Retina (tissue), 1 donor: ENCODE measurements around the gene KCNQ1.

Experiments
- DNase-seq: peaks from one replicate; pipeline ENCODE4 v3.0.0-alpha.2; 2016

KCNQ1 gene

GRCh38 chr11:2445746-2446551, 1.1 kb downstream of the KCNQ1 start:
- no peak for DNase-seq

- DNase-seq = no peak
These were observed 1.9 kb downstream of the KCNQ1 start for GRCh38 chr11:2446590-2447252.

DNA sequence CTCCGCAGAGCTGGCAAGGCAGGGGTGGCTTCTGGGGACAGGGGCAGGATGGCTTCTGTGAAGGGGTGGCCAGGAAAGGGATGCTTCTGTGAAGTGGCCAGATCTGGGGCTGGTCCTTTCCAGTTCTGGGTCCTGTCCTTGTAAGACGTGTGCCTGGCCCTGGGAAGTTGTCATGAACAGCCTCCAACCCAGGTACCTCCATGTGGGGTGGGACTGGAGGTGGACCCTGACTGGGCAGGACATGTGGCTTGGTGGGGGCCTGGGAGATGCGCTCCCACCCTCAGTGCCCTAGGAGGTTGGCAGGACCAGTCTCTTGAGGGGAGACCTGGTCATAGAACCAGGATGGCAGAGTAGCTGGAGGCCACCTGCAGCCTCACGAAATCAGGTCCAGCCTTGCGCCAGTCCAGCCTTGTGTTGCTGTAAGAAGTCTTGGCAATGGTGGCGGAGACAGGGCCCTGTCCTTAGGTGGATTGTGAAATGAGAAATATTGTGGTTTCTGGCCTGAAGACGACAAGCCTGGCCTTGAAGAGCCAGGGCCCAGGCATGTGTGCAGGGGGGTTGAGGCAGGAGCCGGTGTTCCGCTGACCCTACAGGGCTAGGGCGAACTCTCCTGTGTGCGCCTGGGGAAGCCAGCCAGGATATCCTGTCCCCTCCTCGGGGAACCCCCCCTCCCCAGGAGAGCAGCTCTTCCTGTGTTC, 2.6 kb downstream of the KCNQ1 start:
- no peak for DNase-seq

GRCh38 chr11:2447951-2448650, 3.3 kb downstream of the KCNQ1 start:
- DNase-seq = no peak

- DNase-seq = no peak
These were observed 4.1 kb downstream of the KCNQ1 start for GRCh38 chr11:2448661-2449547.

- DNase-seq = no peak
These were observed 4.9 kb downstream of the KCNQ1 start for GRCh38 chr11:2449548-2450320.

DNA sequence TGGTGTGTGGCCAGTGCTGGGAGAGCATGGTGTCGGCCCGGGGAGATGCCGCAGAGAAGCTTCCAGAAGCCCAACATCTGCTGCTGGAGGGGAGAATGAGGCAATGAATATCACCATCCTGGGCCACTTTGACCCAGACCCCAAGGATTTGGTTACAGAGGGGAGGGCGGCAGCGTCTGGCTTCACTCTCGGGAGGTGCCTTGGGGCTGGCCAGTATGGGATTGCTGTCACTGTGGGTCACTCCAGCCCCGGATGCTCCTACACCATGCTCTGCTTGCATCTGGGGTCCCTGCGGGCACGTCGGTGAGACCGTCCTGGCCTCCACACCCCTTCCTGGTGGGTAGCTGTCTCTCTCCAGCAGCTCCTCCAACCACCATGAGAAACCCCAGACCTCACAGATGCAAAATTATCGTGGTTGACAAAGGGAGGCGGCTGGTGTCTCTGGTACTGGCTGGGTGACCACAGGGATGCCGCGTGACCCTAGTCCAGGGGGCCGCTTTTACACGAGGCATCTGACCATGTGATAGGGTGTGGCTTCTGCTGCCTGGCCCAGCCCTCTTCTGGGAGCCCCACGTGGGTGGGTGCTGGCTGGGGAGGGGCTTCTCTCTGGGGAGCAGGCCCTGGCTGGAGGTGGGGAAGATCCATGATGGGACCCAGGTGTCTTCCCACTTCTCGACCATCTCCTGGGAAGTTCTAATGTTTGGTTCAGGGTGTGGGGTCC, 5.7 kb downstream of the KCNQ1 start:
- DNase-seq = no peak

- no peak for DNase-seq
These were observed 6.5 kb downstream of the KCNQ1 start for GRCh38 chr11:2451336-2451735.

- no peak for DNase-seq
These were observed 7.1 kb downstream of the KCNQ1 start for GRCh38 chr11:2451916-2452315.

- DNase-seq = no peak
These were observed 7.7 kb downstream of the KCNQ1 start for GRCh38 chr11:2452321-2453012.

DNA sequence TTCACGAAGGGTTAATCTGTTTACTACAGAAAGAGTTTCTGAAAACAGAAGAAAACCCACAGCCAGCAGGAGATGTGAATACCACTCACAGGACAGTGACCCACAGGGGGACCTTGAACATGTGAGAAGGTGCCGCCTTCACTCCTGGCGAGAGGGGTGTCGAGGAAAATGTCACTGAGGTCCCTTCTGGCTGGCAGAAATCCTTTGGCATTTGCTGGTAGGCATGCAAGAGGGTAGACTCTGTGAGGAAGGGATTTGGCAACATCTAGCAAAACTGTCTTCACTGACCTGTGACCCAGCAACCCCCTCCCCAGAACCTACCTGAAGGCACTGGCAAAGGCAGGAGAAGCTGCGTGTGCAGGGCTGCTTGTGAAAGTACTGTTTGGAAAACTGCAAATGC, 8.6 kb downstream of the KCNQ1 start:
- no peak for DNase-seq

DNA sequence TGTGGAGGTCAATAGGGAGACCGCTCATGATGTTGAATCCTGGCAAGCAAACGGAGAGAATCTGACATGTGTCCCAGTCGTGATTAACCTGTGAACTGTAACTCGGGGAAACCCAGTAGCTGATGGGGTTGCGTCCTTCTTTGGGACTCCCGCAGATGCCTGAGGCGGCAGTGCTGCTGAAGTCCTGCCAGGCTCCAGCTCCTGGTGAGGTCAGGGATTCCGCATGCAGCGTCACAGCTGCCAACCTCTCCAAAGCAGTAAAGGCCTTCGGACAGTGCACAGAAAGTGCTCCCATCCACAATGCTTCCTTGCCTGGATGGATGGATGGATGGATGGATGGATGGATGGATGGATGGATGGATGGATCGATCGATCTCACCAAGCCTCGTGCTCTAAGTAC, 13.5 kb downstream of the KCNQ1 start:
- no peak for DNase-seq

GRCh38 chr11:2459016-2459725, 14.4 kb downstream of the KCNQ1 start:
- DNase-seq = no peak

DNA sequence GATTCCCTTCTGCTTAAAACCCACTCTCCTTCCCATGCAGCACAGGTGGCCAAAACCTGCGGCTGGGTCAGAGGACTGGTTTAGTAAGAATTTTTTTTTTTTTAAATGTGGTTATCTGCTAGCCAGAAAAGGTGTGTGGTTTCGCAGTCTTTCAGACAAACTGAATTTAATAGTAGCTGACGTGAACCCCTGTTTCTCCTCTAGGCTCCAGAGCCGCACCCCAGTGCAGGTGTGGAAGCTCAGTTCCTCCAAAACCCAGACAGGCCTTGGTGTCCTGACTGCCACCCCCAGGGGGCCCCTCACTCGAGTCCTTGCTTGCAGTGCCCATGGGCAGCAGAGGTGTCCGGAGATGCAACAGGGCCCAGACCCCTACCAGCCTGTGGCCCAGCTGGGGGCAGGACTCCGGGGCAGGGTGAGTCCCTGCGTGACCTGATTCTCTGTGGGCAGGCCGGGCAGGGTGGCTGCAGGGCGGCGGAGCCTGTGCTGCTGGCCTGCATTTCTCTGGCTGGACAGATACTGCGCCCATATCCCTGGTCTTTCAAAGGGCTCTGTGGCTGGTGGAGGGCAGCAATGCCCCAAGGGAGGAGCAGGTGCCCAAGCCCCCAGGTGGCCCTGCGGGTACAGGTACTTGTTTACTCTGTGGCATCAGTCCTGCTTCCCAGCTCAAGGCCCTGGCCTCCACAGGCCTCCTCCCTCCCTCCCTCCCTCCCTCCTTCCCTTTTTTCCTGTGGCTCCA, 15.2 kb downstream of the KCNQ1 start:
- DNase-seq = no peak

DNA sequence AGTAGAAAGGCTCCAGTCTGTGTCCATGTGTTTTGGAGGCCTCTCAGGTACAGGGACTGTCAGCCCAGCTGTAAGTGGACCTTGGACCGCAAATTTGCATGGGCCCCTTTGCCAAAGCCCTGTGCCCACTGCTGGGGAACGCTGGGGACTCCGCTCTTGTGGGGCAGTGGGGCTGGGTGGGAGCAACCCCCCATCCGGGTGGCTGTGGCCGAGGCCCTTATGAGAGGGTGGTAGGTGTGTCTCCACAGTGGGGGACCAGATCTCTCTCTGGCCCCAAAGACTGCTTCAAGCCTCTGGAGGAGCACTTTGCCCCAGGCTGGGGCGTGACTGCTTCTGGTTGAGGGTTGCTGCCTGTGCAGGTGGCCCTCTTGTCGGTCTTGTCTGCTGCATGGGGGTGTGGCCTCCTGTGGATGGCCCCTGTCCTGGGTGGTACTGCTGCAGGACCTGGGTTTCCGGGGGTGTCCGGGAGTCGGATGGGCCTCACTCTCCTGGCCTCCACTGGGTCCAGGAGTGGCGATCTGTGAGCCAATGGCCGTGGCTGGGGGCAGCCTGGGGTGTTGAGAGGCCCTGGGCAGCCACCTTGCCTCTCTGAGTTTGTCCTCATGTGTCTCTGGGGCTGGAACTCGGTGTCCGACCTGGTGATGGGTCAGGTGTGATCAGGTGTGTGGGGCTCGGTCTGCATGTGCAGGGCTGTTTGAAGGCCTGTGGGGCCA, 15.9 kb downstream of the KCNQ1 start:
- DNase-seq = no peak

DNA sequence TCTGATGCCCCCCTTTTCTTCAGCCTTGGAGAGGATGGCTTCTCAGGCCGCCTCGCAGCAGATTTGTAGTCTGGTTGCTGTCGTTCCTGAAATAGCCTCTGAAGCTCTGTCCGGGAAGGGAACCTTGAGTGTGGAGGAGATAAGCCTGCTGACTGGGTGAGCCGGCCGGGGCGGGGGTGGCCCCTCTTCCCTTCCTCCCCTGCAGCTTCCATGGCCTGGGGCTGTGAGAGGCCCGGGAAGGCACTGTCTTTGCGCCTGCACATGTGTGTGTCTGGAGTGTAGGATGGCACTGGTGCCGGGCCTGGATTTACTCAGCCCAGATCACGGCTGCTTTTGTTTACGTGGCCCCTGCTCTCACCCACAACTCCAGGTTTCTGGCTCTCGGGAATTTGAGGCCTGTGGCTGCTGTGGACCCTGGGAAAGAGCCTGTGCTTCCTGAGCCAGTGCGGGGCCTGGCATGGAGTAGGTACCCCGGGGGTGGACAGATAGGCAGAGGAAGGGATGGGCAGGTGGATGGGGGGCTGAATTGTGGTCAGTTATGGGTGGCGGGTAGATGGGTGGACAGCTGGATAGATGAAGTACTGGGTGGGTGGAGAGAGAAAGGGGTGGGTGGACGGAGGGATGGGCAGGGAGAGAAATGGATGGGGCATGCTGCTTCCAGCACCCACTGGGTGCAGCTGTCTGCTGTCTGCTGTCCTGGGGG, 16.6 kb downstream of the KCNQ1 start:
- DNase-seq = no peak

- DNase-seq = no peak
These were observed 17.2 kb downstream of the KCNQ1 start for GRCh38 chr11:2461956-2462542.
